ENCODE data around the gene DUSP7. TPM values are rescaled to one million over a fixed set of nuclear protein-coding genes. Genes with fewer than 3 reads are reported as not detected.

DUSP7 gene
- total RNA-seq, 1 donor from 2014 or later: 9.5 TPM

- no peaks in the 10 kb centered on the region for H3K36me3 Mint-ChIP-seq (ENCODE audit: unreplicated experiment)
- peaks cover 6% of the 10 kb centered on the region for H3K9me3 Mint-ChIP-seq (ENCODE audit: unreplicated experiment)
- peak; percentile 86 for DNase-seq
- H3K27ac Mint-ChIP-seq (ENCODE audit: unreplicated experiment): no peak overlapping the region
- no peak overlapping the region for H3K4me3 Mint-ChIP-seq (ENCODE audit: unreplicated experiment)
- peak; percentile 92 for TF ChIP-seq CTCF (IDR thresholded peaks at IDR 0.05; ENCODE audit: partially characterized antibody, unreplicated experiment)
- peaks cover 6% of the 10 kb centered on the region for H3K4me1 Mint-ChIP-seq (ENCODE audit: low read depth, unreplicated experiment)
- peaks cover 9% of the 10 kb centered on the region for H3K27me3 Mint-ChIP-seq (ENCODE audit: unreplicated experiment)
Observed at GRCh38 chr3:52001443-52001974, 54.9 kb downstream of the DUSP7 start.

GRCh38 chr3:51999846-52000245, 56.5 kb downstream of the DUSP7 start:
- Mint-ChIP-seq H3K27ac (ENCODE audit: unreplicated experiment) (no peak overlapping the region), H3K9me3 (ENCODE audit: unreplicated experiment) (peaks cover 5% of the 10 kb centered on the region), H3K4me1 (ENCODE audit: low read depth, unreplicated experiment) (peaks cover 4% of the 10 kb centered on the region), H3K27me3 (ENCODE audit: unreplicated experiment) (peaks cover 9% of the 10 kb centered on the region), H3K4me3 (ENCODE audit: unreplicated experiment) (no peak overlapping the region), H3K36me3 (ENCODE audit: unreplicated experiment) (no peaks in the 10 kb centered on the region)
- no peak for TF ChIP-seq CTCF (IDR thresholded peaks at IDR 0.05; ENCODE audit: partially characterized antibody, unreplicated experiment)
- no peak for DNase-seq

Other genes starting within 250 kb of the DUSP7 start
- not detected for gene IQCF2, start 195.0 kb downstream of the DUSP7 start, total RNA-seq (ENCODE audit: unreplicated experiment)
- not detected for gene IQCF5, start 181.0 kb downstream of the DUSP7 start, total RNA-seq (ENCODE audit: unreplicated experiment)
- not detected for gene IQCF1, start 153.2 kb downstream of the DUSP7 start, total RNA-seq (ENCODE audit: unreplicated experiment)
- gene RRP9, start 114.7 kb downstream of the DUSP7 start, total RNA-seq (ENCODE audit: unreplicated experiment): 15.6 TPM
- 3.8 TPM for gene PARP3, start 114.2 kb downstream of the DUSP7 start, total RNA-seq (ENCODE audit: unreplicated experiment)
- gene GPR62, start 101.2 kb downstream of the DUSP7 start, total RNA-seq (ENCODE audit: unreplicated experiment): 0.44 TPM
- 1,577 TPM for gene PCBP4, start 89.1 kb downstream of the DUSP7 start, total RNA-seq (ENCODE audit: unreplicated experiment)
- 6.7 TPM for gene ABHD14B, start 82.5 kb downstream of the DUSP7 start, total RNA-seq (ENCODE audit: unreplicated experiment)
- 12.7 TPM for gene ABHD14A, start 81.5 kb downstream of the DUSP7 start, total RNA-seq (ENCODE audit: unreplicated experiment)
- gene ACY1, start 73.0 kb downstream of the DUSP7 start, total RNA-seq (ENCODE audit: unreplicated experiment): 13.2 TPM
- gene RPL29, start 60.7 kb downstream of the DUSP7 start, total RNA-seq (ENCODE audit: unreplicated experiment): 588 TPM
- gene POC1A, start 97.9 kb upstream of the DUSP7 start, total RNA-seq (ENCODE audit: unreplicated experiment): 3.2 TPM
- 41.7 TPM for gene ALAS1, start 141.6 kb upstream of the DUSP7 start, total RNA-seq (ENCODE audit: unreplicated experiment)
- gene TLR9, start 169.1 kb upstream of the DUSP7 start, total RNA-seq (ENCODE audit: unreplicated experiment): 0.37 TPM
- gene TWF2, start 182.6 kb upstream of the DUSP7 start, total RNA-seq (ENCODE audit: unreplicated experiment): 45.5 TPM
- gene PPM1M, start 189.2 kb upstream of the DUSP7 start, total RNA-seq (ENCODE audit: unreplicated experiment): 7.8 TPM
- 118 TPM for gene WDR82, start 222.1 kb upstream of the DUSP7 start, total RNA-seq (ENCODE audit: unreplicated experiment)
- gene GLYCTK, start 231.3 kb upstream of the DUSP7 start, total RNA-seq (ENCODE audit: unreplicated experiment): 7.5 TPM